DOHH2 (cell line): ENCODE data around the gene BRINP3.

Source experiments
- H3F3A ChIP-seq: fragments of 200-600 bp; sonication (generic), shearing (Covaris generic); 2 replicates; pipeline ENCODE4 v1.6.0; 2016; ENCODE audit warnings: antibody characterized with exemption, mild to moderate bottlenecking; ENCODE audit not compliant: control insufficient read depth, insufficient read depth
- H3K27ac ChIP-seq: fragments of 200-600 bp; sonication (generic); 2 replicates; pipeline ENCODE4 v1.5.1; 2014; ENCODE audit warnings: low read depth, mild to moderate bottlenecking, low read length, moderate library complexity
- H3K27me3 ChIP-seq: fragments of 200-600 bp; sonication (generic); 2 replicates; pipeline ENCODE4 v1.6.1; 2014; ENCODE audit warnings: mild to moderate bottlenecking, low read length, mixed read lengths; ENCODE audit not compliant: control insufficient read depth
- H3K36me3 ChIP-seq: fragments of 200-600 bp; sonication (generic); 2 replicates; pipeline ENCODE4 v1.6.1; 2014; ENCODE audit warnings: mild to moderate bottlenecking, low read length, moderate library complexity, mixed read lengths; ENCODE audit not compliant: control insufficient read depth
- H3K4me1 ChIP-seq: fragments of 200-600 bp; sonication (generic); 2 replicates; pipeline ENCODE4 v1.6.1; 2014; ENCODE audit warnings: mild to moderate bottlenecking, low read length, mixed read lengths; ENCODE audit not compliant: control insufficient read depth
- H3K4me2 ChIP-seq: fragments of 200-600 bp; sonication (generic); 2 replicates; pipeline ENCODE4 v1.6.0; 2014; ENCODE audit warnings: mild to moderate bottlenecking, low read length, moderate library complexity
- H3K4me3 ChIP-seq: fragments of 200-600 bp; sonication (generic); 2 replicates; pipeline ENCODE4 v1.5.1; 2014; ENCODE audit warnings: mild to moderate bottlenecking, low read length, mixed read lengths
- H3K79me2 ChIP-seq: fragments of 200-600 bp; sonication (generic); 2 replicates; pipeline ENCODE4 v1.6.1; 2014; ENCODE audit warnings: mild to moderate bottlenecking, low read length, mixed read lengths; ENCODE audit not compliant: control insufficient read depth
- H3K9me2 ChIP-seq: fragments of 200-600 bp; sonication (generic); replicated peaks from 2 replicates; pipeline ENCODE4 v1.6.1; 2014; ENCODE audit warnings: mild to moderate bottlenecking, low read length, mixed read lengths; ENCODE audit not compliant: control insufficient read depth
- H3K9me3 ChIP-seq: fragments of 200-600 bp; sonication (generic); 2 replicates; pipeline ENCODE4 v1.6.1; 2014; ENCODE audit warnings: antibody characterized with exemption, low read length, mixed read lengths; ENCODE audit not compliant: control insufficient read depth, insufficient read depth
- H4K20me1 ChIP-seq: fragments of 200-600 bp; sonication (generic); 2 replicates; pipeline ENCODE4 v1.6.0; 2014; ENCODE audit warnings: low read depth, mild to moderate bottlenecking, antibody characterized with exemption, low read length, moderate library complexity; ENCODE audit not compliant: control insufficient read depth, insufficient read depth
- EZH2phosphoT487 ChIP-seq: fragments of 200-600 bp; sonication (generic); IDR thresholded peaks from 2 replicates; pipeline ENCODE4 v1.6.1; 2017; ENCODE audit warnings: borderline replicate concordance, mild to moderate bottlenecking, antibody characterized with exemption, low read length, moderate library complexity, mixed read lengths
- TF ChIP-seq, protein P1 (sequence below): fragments of 200-600 bp; sonication (generic); IDR thresholded peaks from one replicate; pipeline ENCODE4 v1.5.1; 2014; ENCODE audit warnings: antibody characterized with exemption, mild to moderate bottlenecking, low read depth, low read length; ENCODE audit not compliant: poor library complexity, severe bottlenecking

The BRINP3 gene

DNA sequence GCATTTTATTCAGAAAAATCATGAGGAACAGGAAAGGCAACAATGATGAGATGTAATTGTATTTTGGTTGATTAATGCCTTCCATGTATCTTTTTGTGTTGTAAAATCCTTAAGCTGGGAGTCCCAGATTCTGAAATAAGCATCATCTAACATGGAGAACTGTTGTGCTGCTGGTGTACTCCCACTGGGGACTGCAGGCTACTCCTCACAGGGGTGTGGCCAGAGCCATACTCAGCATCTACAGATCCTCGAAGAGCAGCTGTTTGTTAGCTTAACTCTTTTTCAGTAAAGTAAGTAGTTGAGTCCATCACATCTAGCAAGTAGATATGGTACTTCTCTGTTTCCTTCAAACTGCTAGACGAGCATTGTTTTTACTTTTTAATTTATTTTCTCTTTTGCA is 358.0 kb downstream of the BRINP3 start:
- no peaks in the 10 kb centered on the region for H3K4me1 ChIP-seq
- no peaks in the 10 kb centered on the region for H3K27me3 ChIP-seq
- no peaks in the 10 kb centered on the region for H3K9me2 ChIP-seq
- H4K20me1 ChIP-seq = no peaks in the 10 kb centered on the region
- H3K9me3 ChIP-seq = no peaks in the 10 kb centered on the region
- no peak overlapping the region for H3K4me3 ChIP-seq
- TF ChIP-seq EZH2phosphoT487 = no peak
- TF ChIP-seq, protein P1, sequence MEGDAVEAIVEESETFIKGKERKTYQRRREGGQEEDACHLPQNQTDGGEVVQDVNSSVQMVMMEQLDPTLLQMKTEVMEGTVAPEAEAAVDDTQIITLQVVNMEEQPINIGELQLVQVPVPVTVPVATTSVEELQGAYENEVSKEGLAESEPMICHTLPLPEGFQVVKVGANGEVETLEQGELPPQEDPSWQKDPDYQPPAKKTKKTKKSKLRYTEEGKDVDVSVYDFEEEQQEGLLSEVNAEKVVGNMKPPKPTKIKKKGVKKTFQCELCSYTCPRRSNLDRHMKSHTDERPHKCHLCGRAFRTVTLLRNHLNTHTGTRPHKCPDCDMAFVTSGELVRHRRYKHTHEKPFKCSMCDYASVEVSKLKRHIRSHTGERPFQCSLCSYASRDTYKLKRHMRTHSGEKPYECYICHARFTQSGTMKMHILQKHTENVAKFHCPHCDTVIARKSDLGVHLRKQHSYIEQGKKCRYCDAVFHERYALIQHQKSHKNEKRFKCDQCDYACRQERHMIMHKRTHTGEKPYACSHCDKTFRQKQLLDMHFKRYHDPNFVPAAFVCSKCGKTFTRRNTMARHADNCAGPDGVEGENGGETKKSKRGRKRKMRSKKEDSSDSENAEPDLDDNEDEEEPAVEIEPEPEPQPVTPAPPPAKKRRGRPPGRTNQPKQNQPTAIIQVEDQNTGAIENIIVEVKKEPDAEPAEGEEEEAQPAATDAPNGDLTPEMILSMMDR = no peak
- H3K4me2 ChIP-seq = no peak overlapping the region
- H3K79me2 ChIP-seq = no peaks in the 10 kb centered on the region
- no peaks in the 10 kb centered on the region for H3K36me3 ChIP-seq
- no peak overlapping the region for H3K27ac ChIP-seq
- H3F3A ChIP-seq = no peaks in the 10 kb centered on the region

DNA sequence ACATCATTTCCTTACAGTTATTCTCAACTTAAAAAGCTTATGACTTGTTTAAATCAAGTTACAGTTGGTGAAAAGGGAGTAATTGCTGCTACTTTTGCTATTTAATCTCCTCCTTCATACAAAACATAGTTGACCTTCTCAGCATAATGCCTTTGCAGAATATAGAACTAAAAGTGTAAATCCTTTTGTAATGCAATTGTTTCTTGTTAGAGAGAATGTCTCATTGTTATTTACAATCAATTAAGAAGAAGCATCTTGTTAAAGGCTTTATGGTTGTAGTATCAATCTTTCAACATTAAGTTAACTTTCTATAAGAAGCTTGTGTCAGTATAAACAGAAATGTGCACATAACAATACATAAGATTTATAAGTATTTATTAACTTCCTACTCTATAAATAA is 360.7 kb downstream of the BRINP3 start:
- Histone ChIP-seq H3K79me2 (no peaks in the 10 kb centered on the region), H4K20me1 (no peaks in the 10 kb centered on the region), H3K27ac (no peak overlapping the region), H3F3A (no peaks in the 10 kb centered on the region), H3K36me3 (no peaks in the 10 kb centered on the region), H3K4me1 (no peaks in the 10 kb centered on the region), H3K27me3 (no peaks in the 10 kb centered on the region), H3K4me3 (no peak overlapping the region), H3K9me2 (no peaks in the 10 kb centered on the region), H3K4me2 (no peak overlapping the region), H3K9me3 (no peaks in the 10 kb centered on the region)
- TF ChIP-seq EZH2phosphoT487 = no peak
- TF ChIP-seq, protein P1 = no peak

DNA sequence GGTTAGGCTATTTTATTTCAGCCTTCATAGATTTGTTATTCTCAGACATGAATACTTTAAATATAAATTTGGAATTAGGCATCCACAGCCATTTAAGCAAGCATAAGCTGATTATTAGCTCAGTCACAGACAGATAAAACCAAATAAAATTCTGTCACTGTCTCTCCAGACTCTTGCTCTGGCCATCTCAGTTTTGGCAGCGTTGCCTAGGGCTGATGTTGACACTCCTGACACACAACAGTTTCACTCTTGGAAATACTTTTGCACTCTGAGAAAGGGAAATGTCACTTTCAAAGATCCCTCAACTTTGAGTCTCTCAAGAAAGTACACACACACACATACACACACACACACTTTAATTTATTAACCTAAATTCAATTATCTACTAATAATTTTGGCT is 372.7 kb downstream of the BRINP3 start:
- Histone ChIP-seq H3K9me2 (no peaks in the 10 kb centered on the region), H3F3A (no peaks in the 10 kb centered on the region), H4K20me1 (no peaks in the 10 kb centered on the region), H3K27me3 (no peaks in the 10 kb centered on the region), H3K4me2 (no peak overlapping the region), H3K4me3 (no peak overlapping the region), H3K4me1 (no peaks in the 10 kb centered on the region), H3K79me2 (no peaks in the 10 kb centered on the region), H3K27ac (no peak overlapping the region), H3K9me3 (no peaks in the 10 kb centered on the region), H3K36me3 (no peaks in the 10 kb centered on the region)
- TF ChIP-seq, protein P1 = no peak
- TF ChIP-seq EZH2phosphoT487 = no peak
